H1 (cell line): ENCODE data around the gene UVRAG. TPM values are rescaled to one million over a fixed set of nuclear protein-coding genes. Genes with fewer than 3 reads are reported as not detected.

Source experiments
- CTCF ChIA-PET: fragments of 300-600 bp; sonication (Branson Sonifier 250); formaldehyde crosslinking; loops from one replicate; lab custom pipeline; 2021; ENCODE audit not compliant: partially characterized antibody; lab: Charles Lee
- POLR2A ChIA-PET: fragments of 300-600 bp; sonication (Branson Sonifier 250); formaldehyde crosslinking; loops from one replicate; lab custom pipeline; 2021; ENCODE audit warnings: inconsistent platforms; ENCODE audit not compliant: partially characterized antibody; lab: Charles Lee
- DNase-seq, 2 experiments: peaks; one replicate each; pipeline versions ENCODE4 v3.0.0 to v3.0.0-alpha.2; 2010 to 2022; ENCODE audit warnings: low spot score in 2 of 2, low read depth in 1 of 2, mixed read lengths in 1 of 2
- FAIRE-seq: peaks from 2 replicates; lab custom pipeline; 2011; peaks lifted over from hg19 to GRCh38; lab: Jason Lieb, UNC
- H2AFZ ChIP-seq: 2 replicates; pipeline ENCODE4 v1.8.1; 2012; ENCODE audit warnings: low read length, inconsistent platforms
- H2AK5ac ChIP-seq: 2 replicates; pipeline ENCODE4 v1.6.1; 2013; ENCODE audit warnings: low read depth, low read length
- H2BK120ac ChIP-seq: replicated peaks from 2 replicates; pipeline ENCODE3; 2013; ENCODE audit warnings: low read depth, low read length, inconsistent platforms
- H2BK12ac ChIP-seq: 2 replicates; pipeline ENCODE4 v1.6.1; 2013; ENCODE audit warnings: low read depth, low read length
- H2BK15ac ChIP-seq: 2 replicates; pipeline ENCODE4 v1.6.1; 2013; ENCODE audit warnings: low read length
- H2BK20ac ChIP-seq: 2 replicates; pipeline ENCODE4 v1.6.1; 2013; ENCODE audit warnings: low read length
- H2BK5ac ChIP-seq: 2 replicates; pipeline ENCODE4 v1.6.1; 2013; ENCODE audit warnings: low read depth, low read length
- H3K14ac ChIP-seq: 2 replicates; pipeline ENCODE4 v1.6.1; 2013; ENCODE audit warnings: inconsistent platforms; ENCODE audit not compliant: insufficient read length
- H3K18ac ChIP-seq: 2 replicates; pipeline ENCODE4 v1.6.1; 2013; ENCODE audit warnings: low read length; ENCODE audit errors: extremely low read depth
- H3K23ac ChIP-seq: 2 replicates; pipeline ENCODE4 v1.6.1; 2013; ENCODE audit warnings: inconsistent platforms; ENCODE audit not compliant: insufficient read length
- H3K23me2 ChIP-seq: 2 replicates; pipeline ENCODE4 v1.6.1; 2013; ENCODE audit warnings: low read depth, low read length
- H3K27ac ChIP-seq: 2 replicates; pipeline ENCODE4 v1.6.1; 2011; ENCODE audit warnings: low read depth, low read length, inconsistent platforms
- H3K27me3 ChIP-seq, 4 experiments: replicated peaks in 1 of 4; 1 replicate in 1 of 4; 2 replicates in 3 of 4; pipeline versions ENCODE4 v1.6.1 to v1.8.1; 2011 to 2013; ENCODE audit warnings: low read length in 3 of 4, mild to moderate bottlenecking in 3 of 4, inconsistent platforms in 2 of 4, mixed read lengths in 2 of 4, moderate library complexity in 1 of 4; ENCODE audit not compliant: control insufficient read depth in 3 of 4, insufficient read depth in 3 of 4; ENCODE audit errors: extremely low read depth in 1 of 4
- H3K36me3 ChIP-seq, 4 experiments: 2 replicates each; pipeline versions ENCODE4 v1.6.1 to v1.8.1; 2011 to 2013; ENCODE audit warnings: mild to moderate bottlenecking in 4 of 4, low read length in 3 of 4, moderate library complexity in 2 of 4, control low read depth in 1 of 4, inconsistent platforms in 1 of 4; ENCODE audit not compliant: insufficient read depth in 4 of 4, control insufficient read depth in 2 of 4
- H3K4ac ChIP-seq: replicated peaks from 2 replicates; pipeline ENCODE3; 2013; ENCODE audit warnings: low read length, low read depth, mixed read lengths, inconsistent platforms; ENCODE audit not compliant: insufficient read length
- H3K4me1 ChIP-seq, 4 experiments: replicated peaks in 1 of 4; 1 replicate in 1 of 4; 2 replicates in 3 of 4; pipeline versions ENCODE4 v1.6.1 to v1.8.1; 2011 to 2013; ENCODE audit warnings: low read length in 3 of 4, inconsistent platforms in 2 of 4, mixed read lengths in 1 of 4; ENCODE audit not compliant: insufficient read depth in 4 of 4, control insufficient read depth in 3 of 4
- H3K4me2 ChIP-seq, 2 experiments: 2 replicates each; pipeline versions ENCODE4 v1.6.1 to v1.8.1; 2011 to 2013; ENCODE audit warnings: low read depth in 2 of 2, low read length in 2 of 2, control low read depth in 1 of 2, inconsistent platforms in 1 of 2, mild to moderate bottlenecking in 1 of 2; ENCODE audit not compliant: insufficient read depth in 1 of 2
- H3K4me3 ChIP-seq, 4 experiments: fragments of 200-600, 300-600 bp in 1 of 4; sonication (generic), shearing (Covaris generic), sonication (Bioruptor Twin) in 1 of 4; 2 replicates each; pipeline versions ENCODE4 v1.5.1 to v1.8.1; 2011 to 2016; ENCODE audit warnings: low read length in 4 of 4, low read depth in 3 of 4, control low read depth in 2 of 4, inconsistent platforms in 2 of 4, mild to moderate bottlenecking in 2 of 4, mixed read lengths in 1 of 4, moderate library complexity in 1 of 4; ENCODE audit not compliant: insufficient read depth in 2 of 4; ENCODE audit errors: extremely low read depth in 1 of 4
- H3K56ac ChIP-seq: replicated peaks from 2 replicates; pipeline ENCODE3; 2013; ENCODE audit warnings: low read depth, mild to moderate bottlenecking, mixed read lengths, low read length, inconsistent platforms; ENCODE audit not compliant: insufficient read length
- H3K79me1 ChIP-seq: 2 replicates; pipeline ENCODE4 v1.6.1; 2013; ENCODE audit warnings: low read depth, low read length, control low read depth
- H3K79me2 ChIP-seq, 2 experiments: 2 replicates each; pipeline versions ENCODE4 v1.6.1 to v1.8.1; 2012 to 2013; ENCODE audit warnings: low read length in 2 of 2, mild to moderate bottlenecking in 2 of 2, inconsistent platforms in 1 of 2; ENCODE audit not compliant: insufficient read depth in 2 of 2, control insufficient read depth in 1 of 2
- H3K9ac ChIP-seq, 4 experiments: replicated peaks in 1 of 4; 1 replicate in 1 of 4; 2 replicates in 3 of 4; pipeline versions ENCODE4 v1.6.1 to v1.8.1; 2011 to 2013; ENCODE audit warnings: low read depth in 3 of 4, low read length in 3 of 4, control low read depth in 2 of 4, mild to moderate bottlenecking in 2 of 4, moderate library complexity in 2 of 4, inconsistent platforms in 1 of 4; ENCODE audit errors: extremely low read depth in 1 of 4
- H3K9me3 ChIP-seq, 2 experiments: 2 replicates each; pipeline versions ENCODE4 v1.6.1 to v1.8.1; 2012 to 2013; ENCODE audit warnings: mild to moderate bottlenecking in 2 of 2, moderate library complexity in 2 of 2, control low read depth in 1 of 2, inconsistent platforms in 1 of 2, low read depth in 1 of 2, low read length in 1 of 2, mixed read lengths in 1 of 2; ENCODE audit not compliant: insufficient read depth in 2 of 2
- H4K20me1 ChIP-seq, 2 experiments: replicated peaks in 1 of 2; 2 replicates each; pipeline versions ENCODE3 to v1.8.1; 2011 to 2013; ENCODE audit warnings: inconsistent platforms in 2 of 2, low read length in 2 of 2, mild to moderate bottlenecking in 1 of 2; ENCODE audit not compliant: insufficient read depth in 2 of 2, control insufficient read depth in 1 of 2
- H4K5ac ChIP-seq: 2 replicates; pipeline ENCODE4 v1.6.1; 2013; ENCODE audit warnings: low read length, low read depth, mixed read lengths, inconsistent platforms; ENCODE audit not compliant: insufficient read length
- H4K8ac ChIP-seq: 2 replicates; pipeline ENCODE4 v1.8.0; 2013; ENCODE audit warnings: mild to moderate bottlenecking, moderate library complexity, low read length, inconsistent platforms; ENCODE audit not compliant: insufficient read depth; ENCODE audit errors: extremely low read depth
- H4K91ac ChIP-seq: replicated peaks from 2 replicates; pipeline ENCODE3; 2013; ENCODE audit warnings: low read length, mixed read lengths, inconsistent platforms; ENCODE audit not compliant: insufficient read length
- CEBPB ChIP-seq: IDR thresholded peaks from 2 replicates; pipeline ENCODE4 v1.6.1; 2012; ENCODE audit warnings: low read depth, low read length
- CREB1 ChIP-seq: IDR thresholded peaks from 2 replicates; pipeline ENCODE4 v1.6.1; 2012; ENCODE audit warnings: inconsistent platforms
- POLR2A ChIP-seq, 2 experiments: IDR thresholded peaks; 1 replicate in 1 of 2; 2 replicates in 1 of 2; pipeline ENCODE4 v1.6.1; 2011; ENCODE audit warnings: low read depth in 2 of 2, low read length in 2 of 2, mild to moderate bottlenecking in 2 of 2; ENCODE audit errors: control extremely low read depth in 1 of 2
- WGBS, 2 experiments: shearing (Covaris generic) in 1 of 2; methylation state at CpG; one replicate each; pipeline versions ENCODE4 v1.1.6 to v1.1.7; 2013 to 2015; ENCODE audit warnings: low lambda C conversion rate in 2 of 2, mixed read lengths in 2 of 2, inconsistent platforms in 1 of 2, low coverage in 1 of 2, missing lambda C conversion rate in 1 of 2; ENCODE audit not compliant: insufficient replicate concordance in 2 of 2, insufficient coverage in 1 of 2, insufficient read length in 1 of 2; ENCODE audit errors: extremely low coverage in 1 of 2, missing lambda C conversion rate in 1 of 2; 5-methylcytosine and 5-hydroxymethylcytosine counted together
- polyA plus RNA-seq, 7 experiments: library from polyadenylated mRNA; depleted of rRNA in 3 of 7; stranded (reverse) in 5 of 7; unstranded in 2 of 7; fragments of >200 nt in 5 of 7; fragments of 200-250 nt in 2 of 7; gene quantifications; 1 replicate in 5 of 7; 2 replicates in 1 of 7; 4 replicates in 1 of 7; pipeline versions ENCODE4 v1.2.1 to v1.2.3, GENCODE V29; 2011 to 2013; ENCODE audit warnings: missing spikeins in 2 of 7, mixed read lengths in 2 of 7
- total RNA-seq: library from RNA; stranded (reverse); fragmentation: NEBNext Ultra II Directional; extraction: Animal tissue kit (Norgen Biotek cat#: 25700); gene quantifications from 2 replicates; pipeline ENCODE4 v1.2.1, GENCODE V29; 2021

The UVRAG gene
- total and polyA plus RNA-seq, 2 of the 8 experiments (the other 6 are each of a cell fraction or from before 2014, with no cell fraction given): 5.5 to 14.7 TPM

DNA sequence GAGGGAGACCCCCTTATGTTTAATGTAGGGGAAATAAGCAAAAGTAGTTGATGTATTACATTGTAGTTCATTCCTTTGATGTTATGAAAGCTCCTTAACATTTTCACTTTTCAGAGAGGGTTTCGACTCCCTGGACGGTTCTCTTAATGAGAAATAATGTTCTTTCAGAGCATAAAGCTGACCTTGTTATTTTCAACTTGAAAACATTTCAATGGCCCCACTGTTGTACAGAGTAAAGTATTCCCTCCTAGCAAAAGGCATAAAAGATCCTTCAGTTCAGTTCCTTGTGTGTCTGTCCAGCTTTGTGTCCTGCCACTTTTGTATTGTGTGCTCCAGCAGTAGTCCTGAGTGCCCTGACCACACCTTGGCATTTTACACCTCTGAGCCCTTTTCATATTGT, 63.9 kb downstream of the UVRAG start:
- Histone ChIP-seq H3K27ac (no peak overlapping the region), H3K4ac (no peak overlapping the region), H3K56ac (no peak overlapping the region), H3K14ac (no peak overlapping the region), H2AFZ (no peak overlapping the region), H4K20me1 (peaks cover 0 to 3% of the 10 kb centered on the region in 2 experiments), H3K23ac (no peak overlapping the region), H3K79me1 (no peaks in the 10 kb centered on the region), H4K91ac (no peak overlapping the region), H2AK5ac (no peak overlapping the region), H3K27me3 (no peaks in the 10 kb centered on the region), H3K79me2 (no peaks in the 10 kb centered on the region), H3K18ac (no peak overlapping the region), H3K9ac (no peak overlapping the region), H3K23me2 (no peaks in the 10 kb centered on the region), H3K4me2 (no peak overlapping the region), H4K8ac (no peak overlapping the region), H2BK12ac (no peak overlapping the region), H3K9me3 (no peaks in the 10 kb centered on the region; a peak in 1 of 4 replicates), H3K36me3 (no peaks in the 10 kb centered on the region), H2BK120ac (no peak overlapping the region), H2BK20ac (no peak overlapping the region), H2BK15ac (no peak overlapping the region), H3K4me3 (no peak overlapping the region), H2BK5ac (no peak overlapping the region), H4K5ac (no peak overlapping the region), H3K4me1 (no peaks in the 10 kb centered on the region)
- ChIA-PET POLR2A (interaction anchor here (1.0 kb wide), 1 partner anchor 18 kb away, joined by 3 read pairs; no protein-coding TSS in a partner anchor), CTCF (interaction anchor here (1.0 kb wide), 1 partner anchor 22 kb away, joined by 3 read pairs; no protein-coding TSS in a partner anchor)
- FAIRE-seq: no peak
- TF ChIP-seq CEBPB: no peak
- no peak for TF ChIP-seq POLR2A (IDR thresholded peaks at IDR 0.05; ENCODE audit: control extremely low read depth in 1 of 2, low read depth in 2 of 2, low read length in 2 of 2)
- no peak for TF ChIP-seq CREB1
- DNase-seq: no peak
- WGBS, 2 experiments: 100% methylated on average over 2 of the region's 2 CpGs; no CpG with 5 or more reads in 1 of the 2 experiments
